ENCODE data around the gene HSPA9.

- TF ChIP-seq, protein P1, sequence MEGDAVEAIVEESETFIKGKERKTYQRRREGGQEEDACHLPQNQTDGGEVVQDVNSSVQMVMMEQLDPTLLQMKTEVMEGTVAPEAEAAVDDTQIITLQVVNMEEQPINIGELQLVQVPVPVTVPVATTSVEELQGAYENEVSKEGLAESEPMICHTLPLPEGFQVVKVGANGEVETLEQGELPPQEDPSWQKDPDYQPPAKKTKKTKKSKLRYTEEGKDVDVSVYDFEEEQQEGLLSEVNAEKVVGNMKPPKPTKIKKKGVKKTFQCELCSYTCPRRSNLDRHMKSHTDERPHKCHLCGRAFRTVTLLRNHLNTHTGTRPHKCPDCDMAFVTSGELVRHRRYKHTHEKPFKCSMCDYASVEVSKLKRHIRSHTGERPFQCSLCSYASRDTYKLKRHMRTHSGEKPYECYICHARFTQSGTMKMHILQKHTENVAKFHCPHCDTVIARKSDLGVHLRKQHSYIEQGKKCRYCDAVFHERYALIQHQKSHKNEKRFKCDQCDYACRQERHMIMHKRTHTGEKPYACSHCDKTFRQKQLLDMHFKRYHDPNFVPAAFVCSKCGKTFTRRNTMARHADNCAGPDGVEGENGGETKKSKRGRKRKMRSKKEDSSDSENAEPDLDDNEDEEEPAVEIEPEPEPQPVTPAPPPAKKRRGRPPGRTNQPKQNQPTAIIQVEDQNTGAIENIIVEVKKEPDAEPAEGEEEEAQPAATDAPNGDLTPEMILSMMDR (IDR thresholded peaks at IDR 0.05; ENCODE audit: low read depth, low read length) = no peak
- TF ChIP-seq POLR2A (IDR thresholded peaks at IDR 0.05; ENCODE audit: extremely low read depth, insufficient read length) = peak; percentile 66
- TF ChIP-seq, protein P2, sequence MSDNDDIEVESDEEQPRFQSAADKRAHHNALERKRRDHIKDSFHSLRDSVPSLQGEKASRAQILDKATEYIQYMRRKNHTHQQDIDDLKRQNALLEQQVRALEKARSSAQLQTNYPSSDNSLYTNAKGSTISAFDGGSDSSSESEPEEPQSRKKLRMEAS (IDR thresholded peaks at IDR 0.05; ENCODE audit: low read depth, low read length) = peak; percentile 78
Measured at GRCh38 chr5:138542956-138543729, 32.1 kb downstream of the HSPA9 start, which contains the start of gene ETF1.
